Measurements from ENCODE around the gene B4GALNT3.

DNA sequence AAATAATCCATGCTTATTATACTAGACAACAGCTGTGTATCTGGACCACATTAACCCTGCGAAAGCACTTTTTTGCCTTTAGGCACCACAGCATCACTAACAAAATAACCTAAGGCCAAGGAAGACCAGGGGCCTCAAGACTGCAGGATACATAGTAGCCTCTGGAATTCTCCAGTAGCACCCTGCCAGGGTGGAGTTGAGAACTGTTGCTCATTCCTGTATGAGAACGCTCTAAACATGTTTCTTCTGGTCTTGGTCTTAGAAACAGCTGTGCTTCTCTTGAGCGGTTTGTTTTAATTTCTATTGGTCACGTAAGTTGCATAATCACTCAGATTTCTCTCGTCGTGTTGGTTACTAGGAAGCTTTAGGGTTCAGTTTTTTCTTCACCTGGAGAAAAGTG is 7.9 kb downstream of the B4GALNT3 start:
- TF ChIP-seq, protein P1, sequence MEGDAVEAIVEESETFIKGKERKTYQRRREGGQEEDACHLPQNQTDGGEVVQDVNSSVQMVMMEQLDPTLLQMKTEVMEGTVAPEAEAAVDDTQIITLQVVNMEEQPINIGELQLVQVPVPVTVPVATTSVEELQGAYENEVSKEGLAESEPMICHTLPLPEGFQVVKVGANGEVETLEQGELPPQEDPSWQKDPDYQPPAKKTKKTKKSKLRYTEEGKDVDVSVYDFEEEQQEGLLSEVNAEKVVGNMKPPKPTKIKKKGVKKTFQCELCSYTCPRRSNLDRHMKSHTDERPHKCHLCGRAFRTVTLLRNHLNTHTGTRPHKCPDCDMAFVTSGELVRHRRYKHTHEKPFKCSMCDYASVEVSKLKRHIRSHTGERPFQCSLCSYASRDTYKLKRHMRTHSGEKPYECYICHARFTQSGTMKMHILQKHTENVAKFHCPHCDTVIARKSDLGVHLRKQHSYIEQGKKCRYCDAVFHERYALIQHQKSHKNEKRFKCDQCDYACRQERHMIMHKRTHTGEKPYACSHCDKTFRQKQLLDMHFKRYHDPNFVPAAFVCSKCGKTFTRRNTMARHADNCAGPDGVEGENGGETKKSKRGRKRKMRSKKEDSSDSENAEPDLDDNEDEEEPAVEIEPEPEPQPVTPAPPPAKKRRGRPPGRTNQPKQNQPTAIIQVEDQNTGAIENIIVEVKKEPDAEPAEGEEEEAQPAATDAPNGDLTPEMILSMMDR (IDR thresholded peaks at IDR 0.05) = no peak
- TF ChIP-seq, protein P2, sequence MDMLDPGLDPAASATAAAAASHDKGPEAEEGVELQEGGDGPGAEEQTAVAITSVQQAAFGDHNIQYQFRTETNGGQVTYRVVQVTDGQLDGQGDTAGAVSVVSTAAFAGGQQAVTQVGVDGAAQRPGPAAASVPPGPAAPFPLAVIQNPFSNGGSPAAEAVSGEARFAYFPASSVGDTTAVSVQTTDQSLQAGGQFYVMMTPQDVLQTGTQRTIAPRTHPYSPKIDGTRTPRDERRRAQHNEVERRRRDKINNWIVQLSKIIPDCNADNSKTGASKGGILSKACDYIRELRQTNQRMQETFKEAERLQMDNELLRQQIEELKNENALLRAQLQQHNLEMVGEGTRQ (IDR thresholded peaks at IDR 0.05) = no peak
